ENCODE measurements around the gene CHRND. TPM values are rescaled to one million over a fixed set of nuclear protein-coding genes. Genes with fewer than 3 reads are reported as not detected.

CHRND gene
- total and polyA plus RNA-seq, 8 donors = 0.07 to 0.22 (median 0.12) TPM; not detected in 5

- peak; percentile 35 to 65 (median 42) for ATAC-seq
- FAIRE-seq = no peak
- intact Hi-C loops (cut with DNase I) = no loop called here
- H3K27me3 ChIP-seq = no peaks in the 10 kb centered on the region
- peaks cover 7 to 16% (median 8%) of the 10 kb centered on the region in 3 donors for H3K36me3 ChIP-seq
- no peak overlapping the region for H3K4me3 ChIP-seq
- peaks cover 0 to 5% (median 4%) of the 10 kb centered on the region in 3 donors for H3K4me1 ChIP-seq
- no peaks in the 10 kb centered on the region for H3K9me3 ChIP-seq
- DNase-seq = no peak
- no peak for TF ChIP-seq CTCF (IDR thresholded peaks at IDR 0.05)
- peak overlapping the region in 3 of 4 donors; percentile 19 to 50 (median 34) for H3K27ac ChIP-seq
Measured at GRCh38 chr2:232573042-232573441, 47.1 kb downstream of the CHRND start.

GRCh38 chr2:232573771-232574435, 47.9 kb downstream of the CHRND start:
- ATAC-seq (peak in 1 of 4 donors; percentile 10), DNase-seq (no peak), FAIRE-seq (no peak)
- TF ChIP-seq CTCF (IDR thresholded peaks at IDR 0.05) = no peak
- Histone ChIP-seq H3K4me3 (no peak overlapping the region), H3K27ac (peak overlapping the region in 1 of 4 donors; percentile 50), H3K27me3 (no peaks in the 10 kb centered on the region), H3K36me3 (peaks cover 2 to 8% (median 6%) of the 10 kb centered on the region in 3 donors), H3K4me1 (peaks cover 0 to 5% (median 4%) of the 10 kb centered on the region in 3 donors), H3K9me3 (no peaks in the 10 kb centered on the region)
- intact Hi-C loops (cut with DNase I) = no loop called here
- 93 to 97% methylated on average over 8 of the region's 8 CpGs for WGBS, 2 donors

GRCh38 chr2:232574674-232575403, 48.9 kb downstream of the CHRND start:
- no peak for FAIRE-seq
- H3K9me3 ChIP-seq = no peaks in the 10 kb centered on the region
- no peak for ATAC-seq
- H3K4me1 ChIP-seq = peaks cover 0 to 5% (median 4%) of the 10 kb centered on the region in 3 donors
- no peak for TF ChIP-seq CTCF (IDR thresholded peaks at IDR 0.05)
- intact Hi-C loops (cut with DNase I) = no loop called here
- no peak overlapping the region for H3K4me3 ChIP-seq
- no peak for DNase-seq
- H3K27ac ChIP-seq = no peak overlapping the region
- H3K36me3 ChIP-seq = no peaks in the 10 kb centered on the region
- no peaks in the 10 kb centered on the region for H3K27me3 ChIP-seq
- WGBS, 2 donors = 90 to 92% methylated on average over 5 of the region's 5 CpGs

GRCh38 chr2:232575404-232575746, 49.4 kb downstream of the CHRND start:
- WGBS, 2 donors = 95 to 98% methylated on average over 1 of the region's 1 CpG
- no peak overlapping the region for H3K4me3 ChIP-seq
- H3K36me3 ChIP-seq = no peaks in the 10 kb centered on the region
- H3K9me3 ChIP-seq = no peaks in the 10 kb centered on the region
- no peak for FAIRE-seq
- no peak for TF ChIP-seq CTCF (IDR thresholded peaks at IDR 0.05)
- no peak for DNase-seq
- peaks cover 0 to 5% (median 4%) of the 10 kb centered on the region in 3 donors for H3K4me1 ChIP-seq
- H3K27me3 ChIP-seq = no peaks in the 10 kb centered on the region
- H3K27ac ChIP-seq = no peak overlapping the region
- intact Hi-C loops (cut with DNase I) = no loop called here
- ATAC-seq = no peak

GRCh38 chr2:232576995-232577394, 51.0 kb downstream of the CHRND start:
- Histone ChIP-seq H3K27ac (no peak overlapping the region), H3K4me3 (no peak overlapping the region), H3K4me1 (peaks cover 0 to 13% (median 4%) of the 10 kb centered on the region in 3 donors), H3K27me3 (no peaks in the 10 kb centered on the region), H3K9me3 (no peaks in the 10 kb centered on the region), H3K36me3 (no peaks in the 10 kb centered on the region)
- no peak for TF ChIP-seq CTCF (IDR thresholded peaks at IDR 0.05)
- no peak for ATAC-seq
- intact Hi-C loops (cut with DNase I) = no loop called here
- no peak for FAIRE-seq
- DNase-seq = no peak
- WGBS, 2 donors = 69 to 92% methylated on average over 2 of the region's 2 CpGs

All from pancreas (tissue), 10 donors.